ENCODE results near the gene LPAR2. TPM values are rescaled to one million over a fixed set of nuclear protein-coding genes. Genes with fewer than 3 reads are reported as not detected.
A peak's percentile ranks its signal among the peaks of the same experiment; 100 is the strongest.

LPAR2 gene
- total RNA-seq, 1 experiment from 2014 or later = 26.6 TPM

- intact Hi-C loops (cut with micrococcal nuclease) = no loop called here
- H3K4me1 ChIP-seq (ENCODE audit: insufficient read depth, low read length) = peaks cover 9% of the 10 kb centered on the region
- H3K9me3 ChIP-seq (ENCODE audit: low read length) = peaks cover 31% of the 10 kb centered on the region
- CTCF ChIA-PET = no interaction called here
- H3K27ac ChIP-seq (ENCODE audit: low read length) = no peak overlapping the region
- DNase-seq (no peak), ATAC-seq (no peak)
- H3F3A ChIP-seq (ENCODE audit: low read length, unreplicated experiment) = no peaks in the 10 kb centered on the region
- TF ChIP-seq CTCF (conservative IDR thresholded peaks at IDR 0.05; ENCODE audit: low read depth, low read length) (no peak), EZH2 (IDR thresholded peaks at IDR 0.05; ENCODE audit: low read length, unreplicated experiment) (no peak), EZH2phosphoT487 (IDR thresholded peaks at IDR 0.05; ENCODE audit: borderline replicate concordance, low read length) (no peak)
- no peak overlapping the region for H3K4me2 ChIP-seq (ENCODE audit: low read length)
- peaks cover 61% of the 10 kb centered on the region for H3K36me3 ChIP-seq (ENCODE audit: low read depth, low read length)
- POLR2A ChIA-PET (ENCODE audit: unreplicated experiment) = no interaction called here
- no peak overlapping the region for H3K4me3 ChIP-seq (ENCODE audit: low read length)
- no peaks in the 10 kb centered on the region for H3K9me2 ChIP-seq (replicated peaks; ENCODE audit: low read length)
- no peaks in the 10 kb centered on the region for H4K20me1 ChIP-seq (ENCODE audit: low read length)
- no peak overlapping the region for H3K9ac ChIP-seq (ENCODE audit: low read length)
- no TSS peak for BruUV-seq (replicated peaks)
- no peaks in the 10 kb centered on the region for H3K27me3 ChIP-seq (ENCODE audit: low read length)
- H3K79me2 ChIP-seq (ENCODE audit: low read length) = peaks cover 14% of the 10 kb centered on the region
- H2AFZ ChIP-seq (ENCODE audit: low read length) = no peak overlapping the region
Observed at GRCh38 chr19:19674315-19674714, 46.3 kb upstream of the LPAR2 start.

DNA sequence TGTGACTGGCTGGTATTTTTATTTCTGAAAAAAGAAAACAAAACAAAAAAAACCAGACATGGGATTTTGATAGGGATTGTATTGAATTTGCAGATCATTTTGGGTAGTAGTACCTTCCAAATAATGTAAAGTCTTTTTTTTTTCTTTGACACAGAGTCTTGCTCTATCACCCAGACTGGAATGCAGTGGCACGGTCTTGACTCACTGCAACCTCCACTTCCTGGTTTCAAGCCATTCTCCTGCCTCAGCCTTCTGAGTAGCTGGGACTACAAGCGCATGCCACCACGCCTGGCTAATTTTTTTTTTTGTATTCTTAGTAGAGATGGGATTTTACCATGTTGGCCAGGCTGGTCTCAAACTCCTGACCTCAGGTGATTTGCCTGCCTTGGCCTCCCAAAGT is 44.8 kb upstream of the LPAR2 start:
- TF ChIP-seq EZH2 (IDR thresholded peaks at IDR 0.05; ENCODE audit: low read length, unreplicated experiment) = no peak
- no peak for TF ChIP-seq EZH2phosphoT487 (IDR thresholded peaks at IDR 0.05; ENCODE audit: borderline replicate concordance, low read length)
- no peak for TF ChIP-seq CTCF (conservative IDR thresholded peaks at IDR 0.05; ENCODE audit: low read depth, low read length)
- no peak for DNase-seq
- Histone ChIP-seq H3K9ac (ENCODE audit: low read length) (no peak overlapping the region), H3K4me1 (ENCODE audit: insufficient read depth, low read length) (peaks cover 9% of the 10 kb centered on the region), H3K4me2 (ENCODE audit: low read length) (no peak overlapping the region), H3F3A (ENCODE audit: low read length, unreplicated experiment) (no peaks in the 10 kb centered on the region), H3K9me3 (ENCODE audit: low read length) (peaks cover 20% of the 10 kb centered on the region), H3K79me2 (ENCODE audit: low read length) (peaks cover 19% of the 10 kb centered on the region), H3K9me2 (replicated peaks; ENCODE audit: low read length) (no peaks in the 10 kb centered on the region), H3K27me3 (ENCODE audit: low read length) (no peaks in the 10 kb centered on the region), H3K36me3 (ENCODE audit: low read depth, low read length) (peaks cover 46% of the 10 kb centered on the region), H3K4me3 (ENCODE audit: low read length) (no peak overlapping the region), H4K20me1 (ENCODE audit: low read length) (no peaks in the 10 kb centered on the region), H3K27ac (ENCODE audit: low read length) (no peak overlapping the region), H2AFZ (ENCODE audit: low read length) (no peak overlapping the region)
- no peak for ATAC-seq
- intact Hi-C loops (cut with micrococcal nuclease) = no loop called here
- CTCF ChIA-PET = no interaction called here
- no TSS peak for BruUV-seq (replicated peaks)
- POLR2A ChIA-PET (ENCODE audit: unreplicated experiment) = no interaction called here

- CTCF ChIA-PET = no interaction called here
- no peak for TF ChIP-seq EZH2 (IDR thresholded peaks at IDR 0.05; ENCODE audit: low read length, unreplicated experiment)
- no peak for TF ChIP-seq CTCF (conservative IDR thresholded peaks at IDR 0.05; ENCODE audit: low read depth, low read length)
- TF ChIP-seq EZH2phosphoT487 (IDR thresholded peaks at IDR 0.05; ENCODE audit: borderline replicate concordance, low read length) = no peak
- Histone ChIP-seq H3K4me2 (ENCODE audit: low read length) (peak overlapping the region; percentile 85), H3K79me2 (ENCODE audit: low read length) (peaks cover 19% of the 10 kb centered on the region), H3K9me2 (replicated peaks; ENCODE audit: low read length) (no peaks in the 10 kb centered on the region), H3F3A (ENCODE audit: low read length, unreplicated experiment) (no peaks in the 10 kb centered on the region), H2AFZ (ENCODE audit: low read length) (peak overlapping the region; percentile 96), H3K27ac (ENCODE audit: low read length) (no peak overlapping the region), H3K4me1 (ENCODE audit: insufficient read depth, low read length) (peaks cover 9% of the 10 kb centered on the region), H3K9ac (ENCODE audit: low read length) (peak overlapping the region; percentile 89; the same call in 1 of the 2 replicates), H3K4me3 (ENCODE audit: low read length) (peak overlapping the region; percentile 86), H4K20me1 (ENCODE audit: low read length) (no peaks in the 10 kb centered on the region), H3K36me3 (ENCODE audit: low read depth, low read length) (peaks cover 21% of the 10 kb centered on the region), H3K9me3 (ENCODE audit: low read length) (no peaks in the 10 kb centered on the region), H3K27me3 (ENCODE audit: low read length) (no peaks in the 10 kb centered on the region)
- intact Hi-C loops (cut with micrococcal nuclease) = no loop called here
- no TSS peak for BruUV-seq (replicated peaks)
- POLR2A ChIA-PET (ENCODE audit: unreplicated experiment) = no interaction called here
- no peak for DNase-seq
- no peak for ATAC-seq
Observed at GRCh38 chr19:19670070-19670551, 42.1 kb upstream of the LPAR2 start.

All from PC-3 (cell line).